Hepatic stellate cell (primary cell): Measurements from ENCODE around the gene SLC4A5.

Experiments
- DNase-seq: peaks from one replicate; pipeline ENCODE4 v3.0.0; 2011; ENCODE audit warnings: low spot score

SLC4A5 gene, protein sequence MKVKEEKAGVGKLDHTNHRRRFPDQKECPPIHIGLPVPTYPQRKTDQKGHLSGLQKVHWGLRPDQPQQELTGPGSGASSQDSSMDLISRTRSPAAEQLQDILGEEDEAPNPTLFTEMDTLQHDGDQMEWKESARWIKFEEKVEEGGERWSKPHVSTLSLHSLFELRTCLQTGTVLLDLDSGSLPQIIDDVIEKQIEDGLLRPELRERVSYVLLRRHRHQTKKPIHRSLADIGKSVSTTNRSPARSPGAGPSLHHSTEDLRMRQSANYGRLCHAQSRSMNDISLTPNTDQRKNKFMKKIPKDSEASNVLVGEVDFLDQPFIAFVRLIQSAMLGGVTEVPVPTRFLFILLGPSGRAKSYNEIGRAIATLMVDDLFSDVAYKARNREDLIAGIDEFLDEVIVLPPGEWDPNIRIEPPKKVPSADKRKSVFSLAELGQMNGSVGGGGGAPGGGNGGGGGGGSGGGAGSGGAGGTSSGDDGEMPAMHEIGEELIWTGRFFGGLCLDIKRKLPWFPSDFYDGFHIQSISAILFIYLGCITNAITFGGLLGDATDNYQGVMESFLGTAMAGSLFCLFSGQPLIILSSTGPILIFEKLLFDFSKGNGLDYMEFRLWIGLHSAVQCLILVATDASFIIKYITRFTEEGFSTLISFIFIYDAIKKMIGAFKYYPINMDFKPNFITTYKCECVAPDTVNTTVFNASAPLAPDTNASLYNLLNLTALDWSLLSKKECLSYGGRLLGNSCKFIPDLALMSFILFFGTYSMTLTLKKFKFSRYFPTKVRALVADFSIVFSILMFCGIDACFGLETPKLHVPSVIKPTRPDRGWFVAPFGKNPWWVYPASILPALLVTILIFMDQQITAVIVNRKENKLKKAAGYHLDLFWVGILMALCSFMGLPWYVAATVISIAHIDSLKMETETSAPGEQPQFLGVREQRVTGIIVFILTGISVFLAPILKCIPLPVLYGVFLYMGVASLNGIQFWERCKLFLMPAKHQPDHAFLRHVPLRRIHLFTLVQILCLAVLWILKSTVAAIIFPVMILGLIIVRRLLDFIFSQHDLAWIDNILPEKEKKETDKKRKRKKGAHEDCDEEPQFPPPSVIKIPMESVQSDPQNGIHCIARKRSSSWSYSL

GRCh38 chr2:74343316-74343715 is at the start of gene SLC4A5:
Gene SLC4A5, minus strand, starts transcription at chr2:74343416. Its CDS starts 28,393 bp downstream, at chr2:74315023.
- DNase-seq, result no peak

DNA sequence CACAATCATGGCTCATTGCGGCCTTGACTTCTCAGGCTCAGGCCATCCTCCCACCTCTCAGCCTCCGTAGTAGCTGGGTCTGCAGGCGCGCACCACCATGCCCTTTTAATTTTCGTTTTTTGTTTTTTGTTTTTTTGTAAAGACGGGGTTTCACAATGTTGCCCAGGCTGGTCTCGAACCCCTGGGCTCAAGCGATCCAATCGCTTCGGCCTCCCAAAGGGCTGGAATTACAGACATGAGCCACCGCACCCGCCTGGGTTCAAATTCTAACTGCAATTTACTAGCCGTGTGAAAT is 49.2 kb upstream of the SLC4A5 start:
- DNase-seq, result no peak

DNA sequence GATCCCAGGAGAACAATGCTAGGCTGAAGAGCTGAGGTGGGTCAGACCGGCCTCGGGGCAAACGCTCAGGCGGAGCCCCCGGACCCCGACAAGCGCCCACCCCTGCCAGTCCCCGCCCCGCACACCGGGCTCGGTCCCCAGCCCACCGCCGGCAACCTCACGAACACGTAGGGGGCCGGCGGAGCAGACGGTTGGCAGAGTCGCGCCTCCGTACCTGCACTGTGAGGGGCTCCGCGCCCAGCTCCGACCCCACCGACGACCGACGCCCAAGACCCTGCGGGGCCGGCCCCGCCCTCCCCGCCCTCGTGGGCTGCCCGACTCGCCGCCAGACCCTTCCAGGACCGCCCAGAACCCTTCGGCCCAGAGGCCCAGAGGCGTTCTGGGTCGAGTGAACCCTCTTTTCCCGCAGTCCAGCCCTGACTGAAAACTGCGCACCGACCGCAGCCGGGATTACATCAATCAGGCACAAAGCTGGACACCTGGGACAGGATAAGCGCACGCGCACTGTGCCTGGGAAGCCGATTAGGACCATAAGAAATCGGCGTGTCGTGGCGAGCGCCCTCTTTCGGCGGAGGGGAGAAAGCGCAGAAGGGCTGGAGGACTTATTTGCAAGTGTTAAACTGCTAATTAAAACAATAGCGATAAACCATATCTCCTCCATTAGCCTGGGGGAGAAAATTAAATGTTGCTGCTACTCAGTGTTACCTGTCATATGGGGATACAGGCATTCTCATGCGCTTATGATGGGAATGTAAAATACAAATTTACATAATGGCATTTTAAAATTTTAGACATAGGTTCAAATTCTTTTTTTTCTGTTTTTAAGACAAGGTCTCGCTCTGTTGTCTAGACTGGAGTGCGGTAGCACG is 48.6 kb upstream of the SLC4A5 start:
- DNase-seq, result peak; percentile 87

GRCh38 chr2:74391209-74391579 is 48.0 kb upstream of the SLC4A5 start:
- DNase-seq, result no peak

DNA sequence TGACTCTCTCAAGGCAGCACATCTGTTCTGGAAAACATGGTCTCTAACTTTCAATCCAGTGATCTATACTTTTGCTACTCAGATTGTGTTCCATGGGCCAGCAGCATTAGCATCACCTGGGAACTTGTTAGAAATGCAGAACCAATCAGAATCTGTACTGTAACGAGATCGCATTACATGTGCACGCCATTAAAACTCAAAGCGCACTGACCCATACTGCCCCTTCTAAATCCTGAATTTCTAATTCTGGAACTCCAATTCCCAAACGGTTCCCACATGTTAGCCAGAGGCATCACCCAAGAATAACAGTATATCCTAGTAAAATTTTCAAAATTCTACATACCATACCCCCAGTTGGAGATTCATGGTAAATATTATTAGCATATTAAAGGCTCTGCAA is 47.4 kb upstream of the SLC4A5 start:
- no peak for DNase-seq

- peak; percentile 46 for DNase-seq
Observed at GRCh38 chr2:74387346-74387745, 44.1 kb upstream of the SLC4A5 start.

DNA sequence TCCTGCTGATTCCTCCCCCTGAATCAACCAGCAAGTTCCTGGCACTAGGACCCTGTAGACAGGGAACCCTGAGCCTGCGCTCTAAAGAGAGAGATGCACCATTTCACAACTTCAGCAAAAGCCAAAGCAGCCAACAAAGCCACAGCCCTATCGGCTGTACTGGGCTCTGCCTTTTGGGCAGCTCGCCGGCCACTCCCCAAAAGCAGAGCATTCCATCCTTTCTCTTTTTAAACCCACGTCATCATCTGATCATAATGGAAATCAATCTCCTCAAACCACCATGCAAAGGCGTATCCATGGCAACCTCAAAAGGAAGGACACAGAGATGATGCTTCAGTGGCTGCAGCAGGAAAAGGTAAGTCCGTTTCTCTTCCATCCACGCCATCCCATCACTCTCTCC is 42.2 kb upstream of the SLC4A5 start:
- no peak for DNase-seq

DNA sequence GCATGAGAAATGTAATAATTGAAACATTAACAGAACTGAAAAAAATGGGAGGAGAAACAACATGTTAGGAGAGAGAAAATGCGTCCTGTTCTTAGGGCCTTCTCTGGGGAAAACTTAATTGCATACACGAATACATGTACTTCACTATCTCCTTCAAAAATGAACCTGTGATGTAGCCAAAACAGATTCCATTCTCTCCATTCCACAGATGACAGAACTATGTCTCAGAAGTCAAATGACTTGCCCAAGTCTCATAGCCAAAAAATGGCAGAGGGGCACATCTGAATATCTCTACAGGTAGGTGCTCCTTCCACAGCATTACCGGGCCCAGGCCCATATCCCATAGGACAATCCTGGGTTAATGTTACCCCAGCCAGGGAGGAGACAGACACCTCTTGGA is 40.8 kb upstream of the SLC4A5 start:
- no peak for DNase-seq

DNA sequence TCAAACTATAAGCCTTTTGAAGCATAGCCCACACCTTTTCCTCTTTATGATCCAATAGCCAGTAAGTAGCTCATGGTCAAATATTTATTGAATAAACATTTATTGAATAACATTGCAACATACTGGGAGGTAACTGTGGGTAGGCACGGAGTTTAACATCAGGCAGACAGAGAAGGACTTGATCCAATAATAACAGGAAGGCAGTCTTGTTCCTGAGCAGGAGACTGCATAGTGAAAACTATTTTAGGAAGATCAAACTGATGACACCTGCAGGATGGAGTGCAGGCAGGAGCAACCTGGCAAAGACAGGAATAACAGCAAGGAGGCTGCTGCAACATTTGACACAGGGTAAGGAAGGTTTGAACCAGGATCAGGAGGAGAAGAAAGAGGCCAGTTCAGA is 40.0 kb upstream of the SLC4A5 start:
- DNase-seq, result peak; percentile 64

DNA sequence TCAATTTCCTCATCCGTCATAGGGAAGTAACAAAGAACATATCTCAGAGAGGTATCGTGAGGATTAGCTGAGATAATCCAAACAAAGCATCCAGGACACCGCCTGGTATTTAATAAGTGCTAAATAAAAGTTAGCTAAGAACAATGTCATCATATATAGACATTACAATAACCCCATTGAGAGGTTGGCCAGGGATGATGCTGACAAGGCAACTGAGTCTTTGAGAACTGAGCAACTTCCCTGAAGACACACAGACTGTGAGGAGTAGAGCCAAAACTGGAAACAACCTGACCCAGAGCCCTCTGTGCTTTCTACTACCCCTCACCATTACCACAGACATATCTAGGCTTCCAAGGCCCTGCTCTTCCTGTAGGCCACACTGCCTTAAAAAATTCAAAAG is 38.5 kb upstream of the SLC4A5 start:
- no peak for DNase-seq

- peak; percentile 87 for DNase-seq
Observed at GRCh38 chr2:74379851-74380789, 36.9 kb upstream of the SLC4A5 start, which contains the start of gene DCTN1. Gene DCTN1, minus strand, starts transcription at chr2:74380311. Its CDS starts 274 bp downstream, at chr2:74380037.

DNA sequence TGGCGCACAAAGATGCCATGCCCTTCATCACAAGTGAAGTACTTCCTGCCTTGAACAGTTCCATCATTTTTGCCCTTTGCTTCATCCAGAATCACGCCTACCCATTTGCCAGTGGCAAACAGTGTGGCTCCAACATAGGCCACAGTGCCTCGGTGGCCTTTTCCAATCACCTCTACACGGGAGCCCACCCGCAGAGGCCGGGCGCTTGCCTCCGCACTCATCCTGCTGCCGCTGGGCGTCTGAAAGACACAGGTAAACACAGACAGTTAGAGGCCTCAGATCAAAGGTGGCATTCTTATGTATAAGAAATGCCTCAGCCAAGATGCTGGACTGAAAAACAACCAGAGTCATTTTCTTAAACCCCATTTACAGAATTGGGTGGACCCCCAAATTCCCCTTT is 34.8 kb upstream of the SLC4A5 start:
- no peak for DNase-seq

GRCh38 chr2:74375838-74376237 is 32.6 kb upstream of the SLC4A5 start:
- no peak for DNase-seq

DNA sequence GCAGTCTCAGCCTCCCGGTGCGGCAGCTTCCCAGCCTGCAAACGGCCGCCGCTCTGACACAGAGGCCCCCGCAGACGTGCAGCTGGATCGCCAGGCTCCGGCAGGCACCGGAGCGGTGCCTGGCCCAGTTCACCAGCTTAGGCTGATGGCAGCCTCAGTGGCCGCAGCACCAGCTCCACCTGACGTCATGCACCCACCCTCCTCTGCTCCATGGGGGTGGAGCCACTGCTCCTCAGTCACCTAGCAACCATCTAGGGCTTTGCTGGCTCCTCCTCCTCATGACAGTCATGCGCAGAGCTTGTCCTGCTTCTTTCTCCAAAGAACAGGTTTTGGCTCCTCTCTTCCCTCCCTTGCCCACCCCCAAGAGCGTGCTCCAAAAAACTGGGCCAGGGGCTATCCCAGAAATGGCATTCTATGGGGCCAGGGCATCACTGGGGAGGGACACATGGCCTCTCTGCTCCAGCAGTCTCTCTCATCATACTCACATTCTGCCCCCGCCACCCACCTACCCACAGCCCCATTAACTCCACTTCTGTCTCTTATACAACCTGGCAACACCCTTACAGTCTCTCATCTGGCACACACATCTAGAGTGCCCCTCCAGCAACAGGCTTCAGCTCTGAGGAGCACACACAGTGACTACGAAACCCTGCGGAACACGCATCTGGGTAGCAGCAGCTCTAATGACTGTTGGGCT is 31.4 kb upstream of the SLC4A5 start:
- peak; percentile 98 for DNase-seq

GRCh38 chr2:74373985-74374384 is 30.8 kb upstream of the SLC4A5 start:
- no peak for DNase-seq

GRCh38 chr2:74373221-74373676 is 30.0 kb upstream of the SLC4A5 start:
- DNase-seq, result peak; percentile 74

GRCh38 chr2:74372674-74373073 is 29.5 kb upstream of the SLC4A5 start:
- no peak for DNase-seq

GRCh38 chr2:74371421-74371820 is 28.2 kb upstream of the SLC4A5 start:
- DNase-seq, result no peak

DNA sequence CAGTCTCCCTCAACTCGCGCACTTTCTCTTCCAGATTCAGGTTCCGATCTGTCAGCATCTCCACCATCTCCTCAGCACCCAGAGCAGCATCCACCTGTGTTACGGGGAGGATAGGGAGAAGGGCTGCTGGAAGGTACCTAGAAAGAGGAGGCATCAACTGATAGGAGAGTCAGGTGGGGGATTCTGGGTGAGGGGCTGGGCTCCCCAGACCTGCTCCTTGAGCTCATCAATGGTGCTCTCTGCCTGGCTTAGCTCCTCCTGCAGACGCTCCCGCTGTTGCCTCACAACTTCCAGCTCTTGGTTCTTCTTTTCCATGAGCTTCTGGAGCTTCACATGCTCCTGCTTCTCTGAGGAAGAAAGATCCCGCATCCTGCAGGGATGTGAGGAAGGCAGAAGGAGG is 26.8 kb upstream of the SLC4A5 start:
- no peak for DNase-seq

GRCh38 chr2:74368499-74368898 is 25.3 kb upstream of the SLC4A5 start:
- no peak for DNase-seq
